ENCODE results near the gene NRXN3. TPM values are rescaled to one million over a fixed set of nuclear protein-coding genes. Genes with fewer than 3 reads are reported as not detected.

NRXN3 gene
- total and polyA plus RNA-seq, 4 donors = 0.07 to 1.2 (median 0.23) TPM

- Histone ChIP-seq H3K27ac (ENCODE audit: low read depth in 1 of 2, low read length in 2 of 2) (no peak overlapping the region), H3K4me3 (ENCODE audit: low read depth in 1 of 3, low read length in 3 of 3) (no peak overlapping the region), H3K9me3 (ENCODE audit: control insufficient read depth in 4 of 4, low read length in 3 of 4) (no peaks in the 10 kb centered on the region), H3K36me3 (ENCODE audit: control insufficient read depth in 4 of 4, insufficient read depth in 3 of 4, low read depth in 1 of 4, low read length in 3 of 4) (no peaks in the 10 kb centered on the region), H3K9ac (ENCODE audit: low read depth in 1 of 2, low read length in 2 of 2) (no peak overlapping the region), H3K27me3 (ENCODE audit: control insufficient read depth in 4 of 4, insufficient read depth in 4 of 4, low read length in 3 of 4) (peaks cover 0 to 8% (median under 1%) of the 10 kb centered on the region in 4 donors), H3K4me1 (ENCODE audit: control insufficient read depth in 4 of 4, insufficient read depth in 4 of 4, low read length in 3 of 4) (no peaks in the 10 kb centered on the region)
- DNase-seq (ENCODE audit: low spot score) = no peak
- TF ChIP-seq FOXA1 (IDR thresholded peaks at IDR 0.05) (no peak), HNF4G (IDR thresholded peaks at IDR 0.05) (no peak), GABPA (IDR thresholded peaks at IDR 0.05 in 1 of 2, conservative IDR thresholded peaks at IDR 0.05 in 1 of 2) (no peak), ATF3 (IDR thresholded peaks at IDR 0.05) (no peak)
- 60% methylated on average over 1 of the region's 1 CpG for WGBS
Measured at GRCh38 chr14:78852040-78852439, 681.9 kb downstream of the NRXN3 start.

- peaks cover 0 to 7% (median 2%) of the 10 kb centered on the region in 4 donors for H3K27me3 ChIP-seq (ENCODE audit: control insufficient read depth in 4 of 4, insufficient read depth in 4 of 4, low read length in 3 of 4)
- no peak overlapping the region for H3K4me3 ChIP-seq (ENCODE audit: low read depth in 1 of 3, low read length in 3 of 3)
- H3K9ac ChIP-seq (ENCODE audit: low read depth in 1 of 2, low read length in 2 of 2) = no peak overlapping the region
- WGBS = 58% methylated on average over 4 of the region's 4 CpGs
- TF ChIP-seq JUND (IDR thresholded peaks at IDR 0.05) (no peak), REST (IDR thresholded peaks at IDR 0.05) (no peak), TAF1 (conservative IDR thresholded peaks at IDR 0.05) (no peak), MAX (IDR thresholded peaks at IDR 0.05) (no peak), RAD21 (IDR thresholded peaks at IDR 0.05) (no peak), ZBTB33 (IDR thresholded peaks at IDR 0.05) (no peak), YY1 (IDR thresholded peaks at IDR 0.05) (no peak), SP1 (IDR thresholded peaks at IDR 0.05) (no peak)
- H3K9me3 ChIP-seq (ENCODE audit: control insufficient read depth in 4 of 4, low read length in 3 of 4) = no peaks in the 10 kb centered on the region
- no peak for DNase-seq (ENCODE audit: low spot score)
- H3K27ac ChIP-seq (ENCODE audit: low read depth in 1 of 2, low read length in 2 of 2) = no peak overlapping the region
- H3K4me1 ChIP-seq (ENCODE audit: control insufficient read depth in 4 of 4, insufficient read depth in 4 of 4, low read length in 3 of 4) = no peaks in the 10 kb centered on the region
- no peaks in the 10 kb centered on the region for H3K36me3 ChIP-seq (ENCODE audit: control insufficient read depth in 4 of 4, insufficient read depth in 3 of 4, low read depth in 1 of 4, low read length in 3 of 4)
Measured at GRCh38 chr14:78857974-78858373, 687.8 kb downstream of the NRXN3 start.

- no peak for DNase-seq (ENCODE audit: low spot score)
- no peak overlapping the region for H3K9ac ChIP-seq (ENCODE audit: low read depth in 1 of 2, low read length in 2 of 2)
- no peaks in the 10 kb centered on the region for H3K27me3 ChIP-seq (ENCODE audit: control insufficient read depth in 4 of 4, insufficient read depth in 4 of 4, low read length in 3 of 4)
- H3K9me3 ChIP-seq (ENCODE audit: control insufficient read depth in 4 of 4, low read length in 3 of 4) = no peaks in the 10 kb centered on the region
- H3K4me1 ChIP-seq (ENCODE audit: control insufficient read depth in 4 of 4, insufficient read depth in 4 of 4, low read length in 3 of 4) = no peaks in the 10 kb centered on the region
- 5% methylated on average over 4 of the region's 4 CpGs for WGBS
- no peak overlapping the region for H3K27ac ChIP-seq (ENCODE audit: low read depth in 1 of 2, low read length in 2 of 2)
- no peak overlapping the region for H3K4me3 ChIP-seq (ENCODE audit: low read depth in 1 of 3, low read length in 3 of 3)
- H3K36me3 ChIP-seq (ENCODE audit: control insufficient read depth in 4 of 4, insufficient read depth in 3 of 4, low read depth in 1 of 4, low read length in 3 of 4) = no peaks in the 10 kb centered on the region
- peak; percentile 99 for TF ChIP-seq REST (IDR thresholded peaks at IDR 0.05)
- TF ChIP-seq GABPA (IDR thresholded peaks at IDR 0.05 in 1 of 2, conservative IDR thresholded peaks at IDR 0.05 in 1 of 2) = no peak
Measured at GRCh38 chr14:78863143-78863542, 693.0 kb downstream of the NRXN3 start.
